PC-9 (cell line): Measurements from ENCODE around the gene ESAM. TPM values are rescaled to one million over a fixed set of nuclear protein-coding genes. Genes with fewer than 3 reads are reported as not detected.

ENCODE experiments used
- BruUV-seq: library from RNA; stranded (reverse); fragments of 400-500 nt; replicated peaks from 2 replicates; lab custom pipeline; 2021; lab: Mats Ljungman, UMichigan
- CTCF ChIA-PET: fragments of 300-600 bp; sonication (Branson Sonifier 250); formaldehyde crosslinking; loops from one replicate; lab custom pipeline; 2022; ENCODE audit warnings: antibody characterized with exemption; lab: Charles Lee
- POLR2A ChIA-PET: fragments of 300-600 bp; sonication (Branson Sonifier 250); formaldehyde crosslinking; loops from one replicate; lab custom pipeline; 2022; ENCODE audit warnings: antibody characterized with exemption; ENCODE audit not compliant: unreplicated experiment; lab: Charles Lee
- DNase-seq, 2 experiments: peaks; one replicate each; pipeline versions ENCODE4 v3.0.0 to v3.0.0-alpha.2; 2015 to 2022; ENCODE audit warnings: mixed read lengths in 1 of 2
- H2AFZ ChIP-seq: fragments of 200-600 bp; sonication (generic); 2 replicates; pipeline ENCODE4 v1.8.1; 2017; ENCODE audit warnings: antibody characterized with exemption
- H3F3A ChIP-seq: fragments of 200-600 bp; sonication (generic); 2 replicates; pipeline ENCODE4 v1.8.1; 2017; ENCODE audit warnings: antibody characterized with exemption, mild to moderate bottlenecking, low read depth; ENCODE audit not compliant: insufficient read depth
- H3K27ac ChIP-seq: fragments of 200-600 bp; sonication (generic); 2 replicates; pipeline ENCODE4 v1.6.1; 2016; ENCODE audit warnings: mixed run types
- H3K27me3 ChIP-seq: fragments of 200-600 bp; sonication (generic); 2 replicates; pipeline ENCODE4 v1.6.1; 2016; ENCODE audit warnings: low read depth, mixed run types; ENCODE audit not compliant: insufficient read depth
- H3K36me3 ChIP-seq: fragments of 200-600 bp; sonication (generic); 2 replicates; pipeline ENCODE4 v1.6.1; 2016; ENCODE audit warnings: low read depth, mixed run types
- H3K4me1 ChIP-seq: fragments of 200-600 bp; sonication (generic); replicated peaks from 2 replicates; pipeline ENCODE4 v1.6.1; 2016; ENCODE audit warnings: mixed run types; ENCODE audit not compliant: insufficient read depth
- H3K4me2 ChIP-seq: fragments of 200-600 bp; sonication (generic); 2 replicates; pipeline ENCODE4 v1.6.1; 2017; ENCODE audit warnings: mixed run types
- H3K4me3 ChIP-seq: fragments of 200-600 bp; sonication (generic); 2 replicates; pipeline ENCODE4 v1.6.1; 2016; ENCODE audit warnings: mixed run types
- H3K79me2 ChIP-seq: fragments of 200-600 bp; sonication (generic); 2 replicates; pipeline ENCODE4 v1.6.1; 2017; ENCODE audit warnings: low read depth, mixed run types
- H3K9me2 ChIP-seq: fragments of 200-600 bp; sonication (generic); 2 replicates; pipeline ENCODE4 v1.8.1; 2017; ENCODE audit warnings: mild to moderate bottlenecking; ENCODE audit not compliant: insufficient read depth
- H3K9me3 ChIP-seq: fragments of 200-600 bp; sonication (generic); 2 replicates; pipeline ENCODE4 v1.8.1; 2016; ENCODE audit warnings: low read depth; ENCODE audit not compliant: insufficient read depth
- H4K20me1 ChIP-seq: fragments of 200-600 bp; sonication (generic); 2 replicates; pipeline ENCODE4 v1.8.1; 2017; ENCODE audit not compliant: insufficient read depth
- CTCF ChIP-seq: fragments of 200-600 bp; sonication (generic); conservative IDR thresholded peaks from 2 replicates; pipeline ENCODE4 v1.6.1; 2017; ENCODE audit warnings: mixed run types, antibody characterized with exemption, mild to moderate bottlenecking, moderate library complexity
- EZH2 ChIP-seq: fragments of 200-600 bp; sonication (generic); IDR thresholded peaks from 2 replicates; pipeline ENCODE4 v1.8.0; 2017; ENCODE audit warnings: antibody characterized with exemption, low read depth
- intact Hi-C: fragments of 100-400 bp; cut with micrococcal nuclease; formaldehyde crosslinking; loops from one replicate; pipeline ENCODE4 v1.10.0; 2022; ENCODE audit not compliant: unreplicated experiment
- total RNA-seq: library from RNA; stranded (reverse); gene quantifications from 2 replicates; pipeline ENCODE4 v1.2.3, GENCODE V29; 2021

Gene ESAM
- total RNA-seq, 1 experiment from 2014 or later: 13.5 TPM

- Histone ChIP-seq H3K4me2 (no peak overlapping the region), H3F3A (peaks cover 9% of the 10 kb centered on the region; the same call in 1 of the 2 replicates), H3K79me2 (no peaks in the 10 kb centered on the region), H3K9me2 (peaks cover 3% of the 10 kb centered on the region; the same call in 1 of the 2 replicates), H4K20me1 (no peaks in the 10 kb centered on the region), H3K36me3 (no peaks in the 10 kb centered on the region), H3K27ac (no peak overlapping the region), H2AFZ (no peak overlapping the region), H3K4me3 (no peak overlapping the region), H3K4me1 (peaks cover 3% of the 10 kb centered on the region; the same call in 1 of the 2 replicates), H3K27me3 (no peaks in the 10 kb centered on the region; the same call in 1 of the 2 replicates), H3K9me3 (no peaks in the 10 kb centered on the region)
- ChIA-PET CTCF (no interaction called here), POLR2A (no interaction called here)
- intact Hi-C loops: no loop called here
- no TSS peak for BruUV-seq
- TF ChIP-seq CTCF (no peak), EZH2 (no peak)
- no peak for DNase-seq
Observed at GRCh38 chr11:124736736-124737135, 25.4 kb downstream of the ESAM start.

GRCh38 chr11:124732230-124732629 is 29.9 kb downstream of the ESAM start:
- Histone ChIP-seq H3K4me2 (no peak overlapping the region), H3F3A (no peaks in the 10 kb centered on the region), H4K20me1 (no peaks in the 10 kb centered on the region), H3K4me3 (no peak overlapping the region), H3K9me3 (no peaks in the 10 kb centered on the region), H3K36me3 (no peaks in the 10 kb centered on the region), H3K27me3 (no peaks in the 10 kb centered on the region), H3K4me1 (no peaks in the 10 kb centered on the region), H3K79me2 (no peaks in the 10 kb centered on the region), H3K9me2 (peaks cover 4% of the 10 kb centered on the region; the same call in 1 of the 2 replicates), H3K27ac (no peak overlapping the region), H2AFZ (no peak overlapping the region)
- intact Hi-C loops: no loop called here
- no TSS peak for BruUV-seq
- no peak for TF ChIP-seq EZH2
- no peak for TF ChIP-seq CTCF
- DNase-seq: no peak
- ChIA-PET CTCF (interaction anchor here (0.6 kb wide), 1 partner anchor 23 kb away, joined by 3 read pairs; no protein-coding TSS in a partner anchor), POLR2A (no interaction called here)

GRCh38 chr11:124729571-124729970 is 32.5 kb downstream of the ESAM start:
- Histone ChIP-seq H3K79me2 (no peaks in the 10 kb centered on the region), H3K4me3 (no peak overlapping the region), H3K36me3 (no peaks in the 10 kb centered on the region), H3K9me3 (no peaks in the 10 kb centered on the region), H3K27me3 (0 out of 2 replicates have a peak, but pooled peaks cover 6% of the 10 kb centered on the region), H2AFZ (no peak overlapping the region), H3K9me2 (peaks cover 4% of the 10 kb centered on the region; the same call in 1 of the 2 replicates), H3K4me1 (no peaks in the 10 kb centered on the region), H3K4me2 (no peak overlapping the region), H4K20me1 (no peaks in the 10 kb centered on the region), H3K27ac (no peak overlapping the region), H3F3A (no peaks in the 10 kb centered on the region)
- no peak for TF ChIP-seq CTCF
- no peak for TF ChIP-seq EZH2
- no TSS peak for BruUV-seq
- intact Hi-C loops: no loop called here
- ChIA-PET POLR2A (no interaction called here), CTCF (no interaction called here)
- no peak for DNase-seq
